PC-9 (cell line): ENCODE results near the gene PDHX.

Experiments
- CTCF ChIP-seq: fragments of 200-600 bp; sonication (generic); conservative IDR thresholded peaks from 2 replicates; pipeline ENCODE4 v1.6.1; 2017; ENCODE audit warnings: mixed run types, antibody characterized with exemption, mild to moderate bottlenecking, moderate library complexity
- EZH2 ChIP-seq: fragments of 200-600 bp; sonication (generic); IDR thresholded peaks from 2 replicates; pipeline ENCODE4 v1.8.0; 2017; ENCODE audit warnings: antibody characterized with exemption, low read depth

GRCh38 chr11:34928268-34928959 lies 12.0 kb downstream of the PDHX start:
- TF ChIP-seq CTCF, result no peak
- no peak for TF ChIP-seq EZH2
